ENCODE results near the gene NABP1.
A peak's percentile ranks its signal among the peaks of the same experiment; 100 is the strongest.
"Not testable (repeated sequence)": the region's sequence is repeated elsewhere in the genome, so short reads cannot be mapped to it uniquely, and the experiment has no call there.

NABP1 gene, protein sequence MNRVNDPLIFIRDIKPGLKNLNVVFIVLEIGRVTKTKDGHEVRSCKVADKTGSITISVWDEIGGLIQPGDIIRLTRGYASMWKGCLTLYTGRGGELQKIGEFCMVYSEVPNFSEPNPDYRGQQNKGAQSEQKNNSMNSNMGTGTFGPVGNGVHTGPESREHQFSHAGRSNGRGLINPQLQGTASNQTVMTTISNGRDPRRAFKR

DNA sequence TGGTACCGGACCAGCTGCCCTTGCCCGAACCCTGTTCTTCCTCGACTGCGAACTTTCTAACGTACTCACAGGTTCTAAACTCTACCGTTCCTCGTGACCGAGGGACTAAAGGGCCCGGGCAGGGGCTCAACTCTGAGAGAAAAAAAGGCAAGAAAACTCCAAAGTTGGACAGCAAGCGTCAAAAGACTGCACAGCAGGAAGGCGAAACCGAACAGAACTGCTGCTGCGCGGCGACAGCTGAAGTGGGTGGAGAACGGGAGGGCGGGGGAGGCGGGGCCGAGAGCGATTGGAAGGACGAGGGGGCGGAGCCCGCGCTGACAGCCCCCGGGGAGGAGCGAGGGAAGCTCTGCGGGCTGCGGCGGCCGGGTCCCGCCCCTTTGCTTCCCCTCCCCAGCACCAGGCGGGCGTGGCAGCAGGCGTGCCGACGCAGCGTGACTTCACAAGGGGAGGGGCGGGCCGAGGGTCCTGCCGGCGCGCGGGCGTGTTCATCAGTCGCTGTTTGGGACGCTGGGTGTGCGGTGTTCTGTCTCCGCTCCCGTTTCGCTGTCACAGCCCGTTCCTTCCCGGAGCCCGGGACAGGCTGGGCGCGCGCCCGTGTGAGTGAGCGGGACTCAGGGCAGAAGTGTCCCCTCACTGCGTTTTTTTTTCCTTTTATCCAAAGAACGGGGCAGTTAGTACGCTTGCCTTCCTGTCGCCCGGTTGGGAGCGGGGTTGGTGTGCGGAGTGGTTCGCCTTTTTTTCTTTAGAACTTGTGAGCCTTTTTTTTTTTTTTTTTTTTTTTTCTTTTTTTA lies at the start of gene NABP1:
Gene NABP1 (plus strand): TSS at position 491 of the 791 bp plus-strand sequence. CDS start 479 bp downstream, outside the sequence.
- peak; percentile 84 for DNase-seq

DNA sequence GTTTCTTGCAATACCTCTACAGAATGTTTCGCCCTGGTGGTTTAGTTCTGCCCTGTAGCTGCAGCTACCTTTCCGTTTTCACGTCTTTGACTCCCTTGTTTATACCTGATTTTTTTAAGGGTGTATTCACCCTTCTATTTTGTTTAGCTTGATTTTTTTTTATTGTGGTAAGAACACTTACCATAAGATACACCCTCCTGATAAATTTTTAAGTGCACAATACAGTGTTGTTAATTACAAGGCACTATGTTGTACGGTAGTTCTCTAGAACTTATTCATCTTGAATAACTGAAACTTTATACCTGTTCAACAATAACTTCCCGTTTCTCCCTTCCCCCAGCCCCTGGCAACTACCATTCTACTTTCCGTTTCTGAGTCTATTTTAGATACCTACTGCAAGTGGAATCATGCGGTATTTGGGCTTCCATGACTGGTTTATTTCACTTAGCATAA lies 48.9 kb upstream of the NABP1 start:
- no peak for DNase-seq

DNA sequence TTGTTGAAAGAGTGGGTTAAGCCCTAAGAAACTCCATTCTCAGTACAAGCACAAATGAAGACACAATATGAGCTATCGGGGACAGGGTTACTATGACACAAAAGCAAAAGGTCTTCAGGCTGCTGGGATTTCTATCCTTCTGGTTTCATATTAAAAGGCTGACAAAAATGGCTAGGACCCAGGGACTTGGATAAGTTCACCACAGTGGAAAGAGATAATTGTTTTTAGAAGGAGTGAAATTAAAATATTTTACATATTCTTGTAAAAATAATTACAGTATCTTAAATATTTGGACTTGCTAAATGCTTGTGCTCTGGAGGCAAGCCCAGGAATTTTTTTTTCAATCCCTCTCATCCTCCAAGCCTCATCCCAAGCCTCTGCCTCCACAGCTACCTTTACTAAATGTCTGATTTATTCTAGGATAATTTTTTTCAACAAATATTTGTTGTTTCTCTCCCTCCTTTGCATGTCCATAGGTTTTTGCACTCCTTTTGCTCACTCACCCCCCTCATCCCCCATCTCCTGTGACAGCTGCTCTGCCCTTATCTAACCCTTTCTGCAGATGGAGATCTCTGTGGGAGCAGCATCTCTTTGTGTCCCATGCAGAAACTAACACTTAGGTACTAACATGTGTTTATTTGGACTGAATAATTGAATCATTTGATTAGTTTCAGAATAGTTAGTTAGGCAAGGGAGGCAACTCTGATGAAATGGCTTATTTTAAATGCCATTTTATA lies 47.8 kb upstream of the NABP1 start:
- DNase-seq = no peak

DNA sequence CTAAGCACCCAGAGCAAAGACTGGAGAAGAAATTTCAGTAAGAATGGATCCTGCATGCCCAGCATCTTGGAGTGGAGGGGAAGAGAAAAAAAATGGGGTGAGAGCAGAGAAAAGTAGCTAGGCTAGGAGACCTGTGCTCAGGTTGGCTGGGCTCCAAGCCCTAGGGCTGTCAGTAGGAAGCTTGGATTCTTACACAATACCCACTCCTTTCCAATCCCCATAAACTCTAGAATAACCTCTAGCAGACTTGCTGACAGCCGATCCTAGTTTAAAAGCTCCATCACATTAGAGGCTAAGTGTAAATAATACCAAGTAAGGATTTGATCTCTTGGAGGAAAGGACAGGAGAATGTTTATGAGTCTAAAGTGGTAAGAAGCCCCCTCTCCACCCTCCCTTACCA lies 46.2 kb upstream of the NABP1 start:
- DNase-seq = no peak

DNA sequence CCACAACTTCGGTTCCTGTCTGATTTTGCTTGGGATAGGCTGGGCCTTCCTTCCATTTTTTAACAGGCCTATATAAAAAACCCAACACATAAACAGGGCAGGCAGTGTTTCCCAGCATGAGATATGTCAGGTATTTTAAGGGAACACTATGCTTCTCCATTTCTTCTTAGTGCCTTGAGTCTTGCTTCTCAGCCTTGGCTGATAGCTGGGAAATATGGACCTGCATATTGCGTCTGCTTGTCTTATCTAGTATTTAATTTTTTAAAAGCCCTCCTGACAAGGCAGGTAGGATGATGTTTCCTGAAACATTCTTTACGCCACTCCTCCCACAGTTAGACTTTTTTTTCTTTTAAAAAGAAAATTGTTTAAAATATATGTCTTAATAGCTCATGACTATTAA lies 45.5 kb upstream of the NABP1 start:
- DNase-seq = no peak

DNA sequence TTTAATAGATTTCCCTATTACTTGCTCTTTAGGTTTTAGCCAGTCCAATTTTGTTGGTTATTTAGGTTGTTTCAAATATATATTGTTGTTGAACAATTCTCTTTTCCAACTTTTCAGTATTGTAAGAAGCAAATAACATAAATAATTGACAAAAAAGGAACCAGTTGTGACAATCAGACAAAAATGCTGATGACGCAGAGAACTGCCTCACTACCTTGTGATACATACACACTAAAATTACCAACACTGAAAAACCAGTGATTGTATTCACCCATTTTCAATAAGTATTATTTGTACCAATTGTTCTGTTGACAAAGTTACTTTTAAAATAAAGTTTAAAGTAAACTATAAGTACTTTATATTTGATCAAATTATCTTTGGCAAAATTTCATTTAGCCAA lies 43.1 kb upstream of the NABP1 start:
- no peak for DNase-seq

DNA sequence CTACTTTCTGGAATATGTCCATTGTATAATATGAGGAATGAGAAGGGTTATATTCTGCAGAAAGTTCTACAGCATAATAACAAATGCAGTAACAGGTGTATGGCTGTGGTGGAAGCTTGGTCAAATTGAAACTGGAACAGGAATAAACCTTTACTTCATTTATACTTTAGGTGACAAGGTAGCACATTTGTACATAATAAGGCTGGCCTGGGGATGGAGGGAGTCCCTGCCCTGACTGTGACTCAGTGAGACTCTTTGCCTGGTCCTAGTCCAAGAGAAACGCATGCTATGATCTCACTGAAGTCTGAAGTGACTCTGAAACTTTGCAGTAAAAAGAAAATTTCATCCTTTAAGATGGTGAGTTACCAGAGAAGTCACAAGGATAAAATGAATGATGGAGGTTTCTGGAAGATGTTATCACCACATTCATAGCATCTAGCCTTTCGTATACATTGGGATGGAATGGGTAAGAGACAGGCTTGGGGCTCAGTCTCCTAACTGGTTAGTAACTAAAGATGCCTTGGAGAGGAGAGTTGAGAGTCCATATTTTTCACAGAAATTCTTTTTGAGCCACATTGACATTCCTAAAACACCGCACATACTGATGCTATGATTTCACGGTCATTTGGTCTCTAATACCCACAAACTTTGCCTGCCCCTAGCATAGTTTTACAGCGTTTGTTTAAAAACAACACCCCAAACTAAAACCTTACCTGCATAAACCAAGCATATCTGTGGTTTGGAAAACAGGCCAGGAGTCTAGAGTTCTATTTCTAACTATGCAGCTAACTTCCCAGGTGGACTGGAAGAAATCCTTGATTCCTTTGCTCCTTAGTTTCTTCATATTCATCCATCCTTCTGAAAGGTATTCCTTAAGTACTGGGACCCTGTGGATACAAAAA lies 42.4 kb upstream of the NABP1 start:
- DNase-seq = no peak

DNA sequence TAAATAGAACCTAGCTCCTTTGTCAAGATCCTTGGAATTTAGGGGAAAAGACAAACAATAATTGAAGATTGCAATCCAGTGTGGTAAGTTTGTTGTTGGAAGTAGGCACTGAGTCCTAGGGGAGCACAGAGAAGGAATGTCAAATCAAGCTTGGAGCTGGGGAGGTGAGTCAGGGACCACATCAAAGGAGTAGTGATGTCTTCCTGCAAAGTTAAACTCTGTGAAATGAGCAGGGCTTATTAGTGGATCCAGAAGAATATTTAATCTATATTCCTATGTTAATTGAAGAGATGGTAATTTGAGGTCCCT lies 41.7 kb upstream of the NABP1 start:
- no peak for DNase-seq

DNA sequence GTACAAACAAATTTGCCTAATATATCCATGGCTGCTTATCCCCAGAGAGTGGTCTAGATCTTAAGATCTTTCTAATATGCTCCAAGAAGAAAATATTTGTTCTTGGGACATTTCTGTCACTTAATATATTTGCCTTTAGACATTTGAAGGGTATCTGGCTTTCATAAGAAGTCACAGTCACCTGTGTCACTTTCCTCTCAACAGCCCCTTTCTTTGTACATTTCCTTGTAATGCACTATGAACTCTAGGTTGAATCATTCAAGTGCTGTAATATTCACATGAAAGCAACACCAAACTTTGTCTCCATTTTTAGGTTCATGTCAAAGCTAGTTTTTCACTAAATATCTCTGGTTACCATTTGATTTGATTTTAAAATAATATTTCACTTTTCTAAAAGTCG lies 41.4 kb upstream of the NABP1 start:
- DNase-seq = no peak

DNA sequence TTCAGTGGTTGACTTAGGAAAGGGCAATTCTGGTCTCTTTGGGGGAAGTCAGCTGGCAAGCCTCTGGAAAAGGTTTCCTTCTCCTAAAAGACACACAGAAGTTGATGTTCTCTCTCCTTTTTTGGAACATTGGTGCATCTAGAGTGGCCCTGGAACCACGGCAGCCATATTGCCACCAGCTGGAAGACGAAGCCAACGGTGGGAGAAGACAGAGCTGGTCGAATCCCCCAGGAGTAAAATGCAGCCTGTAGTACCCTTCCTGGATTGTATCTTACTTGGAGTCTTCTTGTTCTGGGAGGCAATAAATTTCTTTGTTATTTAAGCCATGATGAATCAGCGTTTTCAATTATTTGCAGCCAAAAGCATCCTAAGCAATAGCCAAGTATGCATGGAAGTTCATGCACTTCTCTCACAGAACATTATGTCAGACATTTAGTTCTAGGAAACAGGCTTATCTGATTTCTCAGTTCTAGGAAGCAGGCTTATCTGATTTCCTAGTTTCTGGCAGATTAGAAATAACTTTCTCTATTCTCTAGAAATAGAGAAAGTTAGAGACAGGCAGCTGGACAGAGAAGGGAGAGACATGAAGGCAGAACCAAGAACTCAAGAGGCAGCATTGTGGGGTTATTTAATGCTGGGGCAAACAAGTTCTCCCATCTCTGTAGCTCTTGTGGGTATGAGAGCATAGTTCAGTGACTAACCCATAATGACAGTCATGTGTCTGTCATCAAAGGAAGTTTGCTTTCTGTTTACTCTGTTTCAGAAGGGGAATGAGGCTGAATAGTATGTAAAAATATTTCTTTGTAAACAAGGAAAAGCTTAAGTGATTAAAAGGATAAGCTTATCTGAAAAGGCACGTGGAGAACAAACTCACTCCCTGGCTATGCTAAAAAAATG lies 40.5 kb upstream of the NABP1 start:
- no peak for DNase-seq

DNA sequence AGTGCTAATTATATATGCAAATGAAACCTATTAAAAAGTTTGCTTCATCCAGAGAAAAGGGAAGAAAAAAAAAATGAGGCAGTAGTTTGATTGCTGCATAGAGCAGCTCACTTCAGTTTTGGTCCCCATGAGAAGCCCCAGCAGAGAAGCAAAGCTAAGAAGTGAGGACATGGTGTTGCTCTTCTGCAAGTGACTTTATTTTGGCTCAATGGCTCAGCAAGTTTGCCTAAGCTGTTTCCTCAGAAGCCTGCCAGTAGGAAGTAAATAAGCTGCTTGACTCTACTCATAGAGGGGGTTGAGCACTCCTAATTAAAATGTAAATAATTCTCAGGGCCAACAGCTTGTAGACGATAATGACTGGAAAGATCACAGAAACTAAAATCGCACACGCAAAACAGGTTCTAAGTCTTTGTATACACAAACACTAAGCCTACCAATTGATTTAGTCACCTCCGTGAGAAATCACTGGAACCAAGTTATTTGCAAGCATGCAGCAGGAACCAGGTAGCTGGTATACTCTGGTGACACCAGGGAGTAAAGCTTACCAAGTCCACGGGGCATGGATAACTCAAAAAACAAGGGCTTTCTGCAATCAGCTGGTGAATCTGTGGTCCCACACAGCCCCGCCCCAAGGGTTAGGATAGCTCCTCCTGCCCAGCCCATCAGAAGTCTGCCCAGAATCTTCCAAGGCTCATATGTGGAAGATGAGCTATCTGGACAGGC lies 39.7 kb upstream of the NABP1 start:
- no peak for DNase-seq

DNA sequence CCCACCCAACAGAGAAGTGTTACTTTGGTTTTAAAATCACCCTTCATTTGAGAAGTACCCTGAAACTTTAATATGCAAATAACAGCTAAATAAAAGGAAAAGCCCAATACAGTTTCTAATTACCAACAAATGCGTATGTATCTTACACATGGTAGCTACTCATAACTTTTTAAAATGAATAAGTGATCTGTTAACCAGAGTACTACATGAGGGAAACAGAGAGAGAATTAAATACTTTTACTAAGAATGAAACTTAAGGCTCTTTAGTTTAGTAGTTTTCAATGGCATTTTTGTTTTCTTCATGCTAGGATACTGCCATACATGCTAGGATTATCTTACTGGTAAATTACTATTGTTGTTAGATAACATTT lies 39.1 kb upstream of the NABP1 start:
- no peak for DNase-seq

DNA sequence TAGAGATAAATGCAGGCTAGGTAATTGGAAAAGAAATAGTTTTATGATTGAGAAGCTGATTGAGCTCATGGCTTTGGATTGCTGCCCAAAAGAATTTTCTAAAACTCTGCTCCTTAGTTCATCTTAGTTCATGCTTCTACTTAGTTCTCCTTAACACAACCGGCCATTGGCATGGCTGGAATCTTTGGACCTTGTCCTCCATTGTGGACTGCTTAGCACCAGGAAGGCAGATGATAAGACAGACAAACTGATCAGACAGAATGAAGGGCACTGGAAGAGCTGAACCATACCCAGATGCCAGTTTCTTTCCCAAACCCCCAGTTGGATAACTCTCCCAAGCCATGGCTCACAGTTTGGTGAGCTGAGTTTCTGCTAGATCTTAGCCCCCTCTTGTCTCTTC lies 36.3 kb upstream of the NABP1 start:
- no peak for DNase-seq

DNA sequence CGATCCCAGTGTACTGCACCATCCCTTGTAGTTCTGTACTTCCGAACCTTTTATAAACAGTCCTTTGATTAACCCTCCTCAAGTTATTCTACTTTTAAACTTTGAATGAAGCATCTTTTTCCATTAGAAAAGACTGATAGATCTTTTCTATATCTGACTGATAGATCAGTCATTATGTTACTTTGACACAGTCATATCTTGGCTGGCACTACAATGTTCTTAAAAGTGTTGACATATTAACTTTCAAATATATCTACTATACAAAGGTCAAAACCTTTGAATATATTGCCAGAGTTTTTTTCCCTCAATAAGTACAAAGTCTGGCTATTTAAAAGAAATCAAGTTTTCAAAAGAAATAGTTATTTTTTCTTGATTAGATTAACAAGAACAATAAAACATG lies 35.4 kb upstream of the NABP1 start:
- no peak for DNase-seq

DNA sequence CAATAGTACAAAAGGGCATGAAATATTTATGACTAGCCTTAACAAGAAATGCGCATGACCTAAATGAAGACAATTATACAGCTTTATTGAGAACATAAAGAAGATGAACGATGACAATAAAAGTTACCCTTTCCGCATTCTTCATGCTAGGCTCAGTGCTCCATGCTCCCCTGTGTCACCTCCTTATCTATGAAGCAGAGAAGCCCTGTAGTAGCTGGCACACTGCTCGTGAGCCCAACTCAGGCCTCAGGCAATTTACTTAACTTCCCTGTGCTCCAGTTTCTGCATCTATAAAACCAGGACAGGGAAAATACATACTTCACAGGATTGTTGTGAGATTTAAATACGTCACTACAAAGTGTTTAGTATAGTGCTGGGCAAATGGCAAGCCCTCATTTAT lies 34.5 kb upstream of the NABP1 start:
- DNase-seq = no peak

DNA sequence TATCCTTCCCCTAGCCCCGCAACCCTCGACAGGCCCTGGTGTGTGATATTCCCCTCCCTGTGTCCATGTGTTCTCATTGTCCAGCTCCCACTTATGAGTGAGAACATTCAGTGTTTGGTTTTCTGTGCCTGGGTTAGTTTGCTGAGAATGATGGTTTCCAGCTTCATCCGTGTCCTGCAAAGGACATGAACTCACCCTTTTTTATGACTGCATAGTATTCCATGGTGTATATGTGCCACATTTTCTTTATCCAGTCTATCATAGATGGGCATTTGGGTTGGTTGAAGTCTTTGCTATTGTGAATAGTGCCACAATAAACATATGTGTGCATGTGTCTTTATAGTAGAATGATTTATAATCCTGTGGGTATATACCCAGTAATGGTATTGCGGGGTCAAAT lies 33.3 kb upstream of the NABP1 start:
- not testable (repeated sequence) for DNase-seq

DNA sequence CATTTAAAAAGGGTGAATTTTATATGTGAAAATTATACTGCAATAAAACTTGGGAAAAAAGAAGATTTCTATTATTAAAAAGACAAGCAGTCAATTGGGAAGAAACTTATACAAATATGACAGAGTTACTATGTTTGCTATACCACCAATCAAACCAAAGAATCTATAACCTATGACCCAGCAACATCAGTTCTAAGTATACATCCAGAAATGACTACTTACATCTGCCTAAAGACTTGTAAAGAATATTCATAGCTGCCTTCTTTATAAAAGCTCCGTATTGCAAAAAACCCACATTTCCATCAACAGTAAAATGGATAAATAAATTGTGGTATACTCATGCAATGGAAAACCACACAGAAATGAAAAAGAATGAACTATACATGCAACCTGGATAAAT lies 32.9 kb upstream of the NABP1 start:
- no peak for DNase-seq

DNA sequence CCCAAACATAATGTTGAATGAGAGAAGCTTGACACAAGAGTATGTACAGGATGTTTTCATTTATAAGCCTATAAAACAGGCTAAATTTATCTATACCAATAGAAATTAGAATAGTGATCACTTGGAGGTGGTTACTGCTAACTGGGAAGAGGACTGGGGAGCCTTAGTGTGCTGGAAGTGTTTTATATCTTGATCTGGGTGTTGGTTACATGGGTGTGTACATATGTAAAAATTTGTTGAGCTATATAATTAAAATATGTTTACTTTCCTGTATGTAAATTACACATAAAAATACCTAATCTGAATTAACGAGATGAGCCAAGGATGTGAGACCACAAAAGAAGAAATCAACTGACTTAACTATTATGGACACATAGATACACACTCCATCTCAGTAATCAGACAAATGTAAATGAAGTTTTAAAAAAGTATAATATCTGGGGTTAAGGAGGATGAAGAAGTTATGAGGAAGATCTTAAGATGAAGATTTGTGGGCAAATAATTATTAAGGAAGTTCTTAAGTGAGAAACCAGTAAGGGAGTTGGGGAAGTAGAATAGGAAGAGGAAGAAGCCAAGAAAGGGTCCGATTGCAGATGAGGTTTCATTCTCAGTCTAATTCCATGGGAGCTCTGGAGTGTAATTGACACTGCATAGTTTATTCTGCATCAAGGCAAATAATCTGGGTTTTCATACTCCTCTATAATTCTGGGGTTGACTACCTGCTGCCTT lies 32.3 kb upstream of the NABP1 start:
- DNase-seq = no peak

DNA sequence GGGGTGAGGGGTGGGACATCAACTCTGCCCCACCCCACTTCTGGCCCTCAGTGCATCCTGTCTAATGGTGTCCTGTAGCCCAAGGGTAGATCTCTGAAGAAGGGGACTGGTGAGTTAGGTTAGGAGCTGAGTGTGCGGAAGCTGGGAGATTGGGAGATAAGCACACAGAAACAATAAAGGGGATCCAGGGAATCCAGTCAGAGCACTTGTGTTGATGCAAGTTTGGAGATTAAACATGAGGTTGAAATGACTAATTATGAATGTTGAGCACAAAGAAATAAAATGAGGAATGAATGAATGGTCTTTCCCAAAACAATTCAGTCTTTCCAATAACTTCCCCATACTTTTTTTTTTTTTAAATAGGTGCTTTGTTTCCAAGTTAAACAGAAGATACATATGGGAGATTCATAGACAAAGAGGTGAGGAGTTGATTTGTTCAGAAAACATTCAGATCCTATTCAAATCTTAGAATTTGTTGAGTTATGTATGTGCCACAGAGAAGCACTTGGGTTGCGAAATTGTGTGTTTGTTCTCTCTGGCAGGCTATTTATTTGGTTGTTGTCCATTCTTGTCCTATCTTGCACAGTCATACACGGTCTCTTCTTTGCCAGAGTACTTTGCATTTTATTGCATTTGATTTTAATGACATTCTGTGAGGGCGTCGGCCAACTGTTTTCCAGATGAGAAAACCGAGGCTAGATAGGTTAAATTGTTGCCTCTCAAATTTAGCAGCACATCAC lies 31.6 kb upstream of the NABP1 start:
- no peak for DNase-seq

DNA sequence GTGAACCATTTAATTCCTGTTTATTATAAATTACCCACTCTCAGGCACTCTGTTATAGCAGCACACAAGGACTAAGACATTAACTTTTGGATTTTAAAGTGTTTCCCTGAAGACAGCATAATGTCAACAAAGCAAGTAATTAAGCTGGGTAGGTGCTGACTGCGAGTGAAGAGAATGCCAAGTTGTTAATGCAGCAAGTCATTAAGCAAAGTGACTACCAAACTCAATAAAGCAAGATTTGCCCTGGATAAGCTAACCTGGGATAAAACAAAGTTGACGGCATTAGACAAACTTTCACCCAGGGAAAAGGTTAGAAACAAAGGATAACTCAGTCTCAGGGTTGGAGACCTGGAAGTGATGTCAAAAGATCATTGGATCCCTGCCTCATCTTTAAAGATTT lies 28.4 kb upstream of the NABP1 start:
- DNase-seq = no peak
